HepG2 (cell line): ENCODE measurements around the gene MAPKAPK3. TPM values are rescaled to one million over a fixed set of nuclear protein-coding genes. Genes with fewer than 3 reads are reported as not detected.

Experiments used
- ATF7 ChIP-seq, 2 experiments: fragments of 450-650 bp in 1 of 2; sonication (generic) in 1 of 2; formaldehyde crosslinking in 1 of 2; IDR thresholded peaks; 2 replicates each; pipeline versions ENCODE4 v1.4.0 to v1.6.1; 2016 to 2020; ENCODE audit warnings: antibody characterized with exemption in 1 of 2, mild to moderate bottlenecking in 1 of 2, missing genetic modification reagents in 1 of 2
- FOXA1 ChIP-seq, 2 experiments: fragments of 450-650 bp in 1 of 2; sonication (generic) in 1 of 2; formaldehyde crosslinking in 1 of 2; IDR thresholded peaks; 2 replicates each; pipeline versions ENCODE4 v1.4.0 to v1.6.1; 2016 to 2020; ENCODE audit warnings: missing genetic modification reagents in 1 of 2
- GATAD2A ChIP-seq: IDR thresholded peaks from 2 replicates; pipeline ENCODE4 v1.6.1; 2016
- HIVEP1 ChIP-seq: sonication (generic); formaldehyde crosslinking; IDR thresholded peaks from 2 replicates; pipeline ENCODE4 v1.4.0; 2020; ENCODE audit warnings: mild to moderate bottlenecking, missing genetic modification reagents
- MIER2 ChIP-seq: IDR thresholded peaks from 2 replicates; pipeline ENCODE4 v1.6.1; 2016; ENCODE audit warnings: missing biosample characterization, missing genetic modification reagents
- MYNN ChIP-seq: sonication (generic); formaldehyde crosslinking; IDR thresholded peaks from 2 replicates; pipeline ENCODE4 v1.4.0; 2020; ENCODE audit warnings: mild to moderate bottlenecking, low read depth, missing genetic modification reagents
- NFRKB ChIP-seq: fragments of 450-650 bp; IDR thresholded peaks from 2 replicates; pipeline ENCODE4 v1.6.1; 2017
- PCBP2 ChIP-seq: fragments of 200-400 bp; formaldehyde crosslinking; optimal IDR thresholded peaks from 2 replicates; pipeline ENCODE3; 2018; ENCODE audit warnings: low read length, low read depth; ENCODE audit not compliant: poor library complexity, severe bottlenecking
- PRMT3 ChIP-seq: sonication (generic); formaldehyde crosslinking; IDR thresholded peaks from 2 replicates; pipeline ENCODE4 v1.8.1; 2022; ENCODE audit warnings: low read depth, mild to moderate bottlenecking, moderate library complexity, missing genetic modification reagents, borderline replicate concordance
- RBAK ChIP-seq: sonication (generic); formaldehyde crosslinking; IDR thresholded peaks from 2 replicates; pipeline ENCODE4 v1.5.1; 2020; ENCODE audit warnings: mild to moderate bottlenecking, missing genetic modification reagents
- REL ChIP-seq: sonication (generic); formaldehyde crosslinking; conservative IDR thresholded peaks from 2 replicates; pipeline ENCODE4 v1.8.0; 2022; ENCODE audit warnings: mild to moderate bottlenecking, missing genetic modification reagents, moderate library complexity
- RFX1 ChIP-seq: fragments of 450-650 bp; IDR thresholded peaks from 2 replicates; pipeline ENCODE4 v1.6.1; 2017
- SP4 ChIP-seq: sonication (generic); formaldehyde crosslinking; IDR thresholded peaks from 2 replicates; pipeline ENCODE4 v1.8.1; 2023; ENCODE audit warnings: mild to moderate bottlenecking, missing genetic modification reagents
- SYNCRIP ChIP-seq: fragments of 200-400 bp; formaldehyde crosslinking; IDR thresholded peaks from 2 replicates; pipeline ENCODE4 v1.6.1; 2018; ENCODE audit warnings: mild to moderate bottlenecking, low read depth, low read length; ENCODE audit not compliant: insufficient read depth
- TFE3 ChIP-seq: IDR thresholded peaks from 2 replicates; pipeline ENCODE4 v1.6.1; 2016
- THAP7 ChIP-seq: sonication (generic); formaldehyde crosslinking; IDR thresholded peaks from 2 replicates; pipeline ENCODE4 v1.8.1; 2023; ENCODE audit warnings: mild to moderate bottlenecking, missing genetic modification reagents
- THRA ChIP-seq: sonication (generic); formaldehyde crosslinking; IDR thresholded peaks from 2 replicates; pipeline ENCODE4 v1.4.0; 2020; ENCODE audit warnings: missing genetic modification reagents, borderline replicate concordance
- ZBTB42 ChIP-seq: sonication (generic); formaldehyde crosslinking; IDR thresholded peaks from 2 replicates; pipeline ENCODE4 v1.5.0; 2020; ENCODE audit warnings: mild to moderate bottlenecking, missing genetic modification reagents
- ZHX1 ChIP-seq: sonication (generic); formaldehyde crosslinking; IDR thresholded peaks from 2 replicates; pipeline ENCODE4 v1.8.1; 2022; ENCODE audit warnings: low read depth, mild to moderate bottlenecking, missing genetic modification reagents
- ZNF234 ChIP-seq: sonication (generic); formaldehyde crosslinking; conservative IDR thresholded peaks from 2 replicates; pipeline ENCODE4 v1.5.1; 2020; ENCODE audit warnings: mild to moderate bottlenecking, missing genetic modification reagents
- ZNF629 ChIP-seq: sonication (generic); formaldehyde crosslinking; conservative IDR thresholded peaks from 2 replicates; pipeline ENCODE4 v1.5.0; 2020; ENCODE audit warnings: missing genetic modification reagents
- ZNF670 ChIP-seq: sonication (generic); formaldehyde crosslinking; IDR thresholded peaks from 2 replicates; pipeline ENCODE4 v1.8.0; 2022; ENCODE audit warnings: mild to moderate bottlenecking, missing genetic modification reagents, borderline replicate concordance
- ZSCAN12 ChIP-seq: sonication (generic); formaldehyde crosslinking; IDR thresholded peaks from 2 replicates; pipeline ENCODE4 v1.9.0; 2021; ENCODE audit warnings: mild to moderate bottlenecking, missing genetic modification reagents
- polyA plus RNA-seq, 8 experiments: library from polyadenylated mRNA; depleted of rRNA in 3 of 8; stranded (reverse) in 7 of 8; unstranded in 1 of 8; fragments of >200 nt; fragmentation: Illumina TruSeq in 4 of 8; extraction: Trizol in 4 of 8; gene quantifications; 2 replicates each; pipeline versions ENCODE4 v1.2.1 to v1.2.3, GENCODE V29; 2011 to 2016; ENCODE audit warnings: low read depth in 4 of 8, missing spikeins in 1 of 8, mixed read lengths in 1 of 8; ENCODE audit not compliant: insufficient read depth in 1 of 8
- total RNA-seq, 5 experiments: library from RNA; depleted of rRNA; stranded (reverse); fragments of >200 nt; fragmentation: Illumina TruSeq; extraction: Trizol; gene quantifications; 2 replicates each; pipeline ENCODE4 v1.2.3, GENCODE V29; 2016; ENCODE audit warnings: low read depth in 1 of 5

Gene MAPKAPK3
- total and polyA plus RNA-seq, 2 of the 13 experiments (the other 11 are each of a cell fraction or from before 2014, with no cell fraction given), result 39.9 to 41.2 TPM

GRCh38 chr3:50568947-50569749 is 47.8 kb upstream of the MAPKAPK3 start, which contains the start of gene HEMK1 (continued):
- TF ChIP-seq RBAK (CRISPR knock-in tag) (no peak), MIER2 (CRISPR knock-in tag) (peak; percentile 65; the same call in 1 of the 2 replicates), ZSCAN12 (no peak), REL (no peak), ZNF629 (CRISPR knock-in tag) (no peak), PRMT3 (no peak), ZHX1 (CRISPR knock-in tag) (0 out of 2 replicates have a peak, but pooled peaks have one; percentile 33), RFX1 (no peak), GATAD2A (CRISPR knock-in tag) (peak; percentile 81), MYNN (CRISPR knock-in tag) (no peak), NFRKB (no peak), ZNF670 (CRISPR knock-in tag) (peak; percentile 68; the same call in 1 of the 2 replicates), ZBTB42 (CRISPR knock-in tag) (no peak), FOXA1 (IDR thresholded peaks at IDR 0.05) (no peak), FOXA1 (CRISPR knock-in tag; IDR thresholded peaks at IDR 0.05) (no peak), HIVEP1 (CRISPR knock-in tag) (peak; percentile 83), THAP7 (CRISPR knock-in tag) (no peak), ZNF234 (0 out of 2 replicates have a peak, but pooled peaks have one; percentile 66), THRA (CRISPR knock-in tag) (peak; percentile 40; the same call in 1 of the 2 replicates), SYNCRIP (no peak), PCBP2 (no peak), SP4 (CRISPR knock-in tag) (peak; percentile 81), ATF7 (IDR thresholded peaks at IDR 0.05) (no peak), ATF7 (CRISPR knock-in tag; IDR thresholded peaks at IDR 0.05) (no peak; the same call in 1 of the 2 replicates), TFE3 (CRISPR knock-in tag) (peak; percentile 38; the same call in 1 of the 2 replicates)
